T-helper 22 cell (primary cell): ENCODE results near the gene OR10S1.
"Not testable (repeated sequence)": the region's sequence is repeated elsewhere in the genome, so short reads cannot be mapped to it uniquely, and the experiment has no call there.

Experiments used
- DNase-seq: peaks from one replicate; pipeline ENCODE4 v3.0.0-alpha.2; 2020; ENCODE audit warnings: low read depth

Gene OR10S1

GRCh38 chr11:123977731-123978347, at the start of gene OR10S1:
TSS of gene OR10S1 (minus strand) at chr11:123977781. CDS start at chr11:123977664, 117 bp downstream.
- DNase-seq, result no peak

DNA sequence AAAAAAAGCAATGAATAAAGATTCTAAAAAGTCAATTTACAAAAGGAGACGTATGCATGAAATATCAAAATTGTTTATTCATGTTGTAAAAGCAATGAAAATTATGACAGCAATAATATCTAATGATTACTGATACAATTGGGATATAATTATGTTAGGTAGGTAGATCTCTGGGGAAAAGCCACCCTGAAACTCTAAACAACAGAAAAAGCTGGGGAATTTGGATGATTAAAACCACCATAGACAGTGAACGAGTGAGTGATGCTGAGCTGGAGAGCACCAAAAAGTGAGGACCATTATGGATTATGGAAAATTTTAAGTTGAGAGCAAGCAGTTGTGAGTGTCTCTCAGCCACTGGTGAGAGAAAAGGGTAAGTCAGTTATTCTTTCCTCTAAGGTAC, 48.9 kb upstream of the OR10S1 start, which contains the start of gene OR10G8:
OR10G8 (plus strand) TSS at position 301 of the 400 bp plus-strand sequence. CDS start 2,825 bp downstream, outside the sequence.
- DNase-seq, result no peak

- not testable (repeated sequence) for DNase-seq
These were observed 38.3 kb upstream of the OR10S1 start for GRCh38 chr11:124015837-124016236.

DNA sequence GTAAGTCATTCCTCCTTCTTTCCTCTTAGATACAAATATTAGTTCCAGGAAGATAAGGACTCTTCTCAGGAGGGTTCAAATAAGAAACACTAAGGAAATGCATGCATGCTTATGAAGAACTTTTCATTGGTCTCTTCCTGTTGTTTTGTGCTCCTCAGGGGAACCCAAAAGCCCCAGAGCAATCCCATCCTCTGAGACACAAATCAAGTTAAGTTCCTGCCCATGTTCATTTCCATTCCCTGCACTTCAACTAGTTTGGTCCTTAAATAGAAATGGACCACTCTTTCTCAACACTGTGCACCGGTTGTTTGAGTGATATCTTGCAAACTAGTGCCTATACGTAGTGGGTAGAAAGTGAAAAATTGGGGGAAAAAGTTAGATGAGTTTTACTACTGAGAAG, 35.1 kb upstream of the OR10S1 start, which contains the start of gene OR10G4:
OR10G4 (plus strand) TSS at position 301 of the 400 bp plus-strand sequence. CDS start 2,578 bp downstream, outside the sequence.
- no peak for DNase-seq

- DNase-seq, result no peak
These were observed 17.5 kb upstream of the OR10S1 start, which contains the start of gene OR10G6 for GRCh38 chr11:123995119-123995518. TSS of gene OR10G6 (minus strand) at chr11:123995161. CDS start at chr11:123995161, 0 bp downstream.

GRCh38 chr11:123979311-123979710, 1.7 kb upstream of the OR10S1 start:
- no peak for DNase-seq

- DNase-seq, result no peak
These were observed 616 bp downstream of the OR10S1 start for GRCh38 chr11:123976770-123977560.

GRCh38 chr11:123973816-123974215, 3.8 kb downstream of the OR10S1 start:
- no peak for DNase-seq

GRCh38 chr11:123956752-123957151, 20.8 kb downstream of the OR10S1 start:
- no peak for DNase-seq

DNA sequence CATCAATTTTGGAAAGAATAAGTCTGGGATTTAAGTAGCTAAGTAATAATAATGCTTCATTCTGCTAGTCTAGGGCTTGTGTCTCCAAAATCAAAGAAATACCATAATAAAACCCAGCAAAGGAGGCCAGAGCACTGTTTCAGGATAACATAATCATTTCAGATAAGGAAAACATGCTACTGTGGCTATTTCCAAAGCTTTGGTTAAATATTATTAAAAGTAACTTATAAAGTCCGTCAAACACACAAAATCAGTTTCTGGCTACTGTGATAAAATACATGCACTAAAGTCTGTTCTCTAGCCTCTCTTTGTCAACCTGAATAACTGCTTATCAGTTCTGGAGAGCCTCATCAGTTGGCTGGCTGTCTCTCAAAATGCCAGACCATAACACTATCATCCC, 32.4 kb downstream of the OR10S1 start:
- no peak for DNase-seq

DNA sequence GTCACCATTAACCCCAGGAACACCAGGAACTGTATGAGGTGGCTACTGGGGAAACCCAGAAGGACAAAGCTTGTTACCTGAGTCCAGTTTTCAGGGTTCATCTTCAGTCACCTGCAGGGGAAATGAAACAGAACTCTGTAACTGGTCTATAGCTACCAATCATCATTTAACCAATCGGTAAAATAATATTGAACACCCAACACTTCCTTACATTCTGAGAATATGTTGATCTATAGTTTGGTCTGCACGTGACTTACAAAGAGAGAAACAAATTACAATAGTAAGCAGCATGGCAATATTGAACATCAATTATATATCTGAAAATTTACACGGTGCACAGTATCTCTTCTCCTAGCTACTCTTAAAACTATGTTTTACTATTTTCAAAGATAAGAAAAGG, 33.8 kb downstream of the OR10S1 start, which contains the start of gene OR6T1:
OR6T1 (minus strand) TSS at position 101 of the 400 bp plus-strand sequence; CDS start at position 101, 0 bp downstream.
- DNase-seq, result no peak

DNA sequence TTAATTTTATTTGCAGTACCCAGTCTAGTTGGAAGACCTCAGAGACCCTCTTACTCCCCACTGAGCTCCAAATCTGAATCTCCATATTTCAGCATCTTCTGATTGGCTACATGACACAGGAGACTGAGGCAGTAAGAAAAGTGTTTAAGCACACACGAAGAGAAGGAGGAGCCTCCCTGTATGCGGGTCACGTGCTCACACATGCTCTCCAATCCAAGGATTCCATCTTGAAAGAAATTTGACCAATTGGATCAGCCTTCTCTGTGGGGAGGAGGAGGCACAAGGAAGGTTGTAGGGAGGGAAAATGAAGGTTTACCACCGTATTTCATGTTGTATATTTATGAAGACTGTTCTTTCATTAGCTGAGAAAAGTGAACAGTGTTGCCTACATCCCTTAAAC, 35.2 kb downstream of the OR10S1 start:
- DNase-seq, result no peak

- DNase-seq, result no peak
These were observed 38.3 kb downstream of the OR10S1 start, which contains the start of gene OR4D5 for GRCh38 chr11:123939317-123939716. TSS of gene OR4D5 (plus strand) at chr11:123939617. CDS start at chr11:123939617, 0 bp downstream.
